Skeletal muscle cell (primary cell): ENCODE measurements around the gene MAS1L.
"Not testable (repeated sequence)": the region's sequence is repeated elsewhere in the genome, so short reads cannot be mapped to it uniquely, and the experiment has no call there.

Source experiments
- DNase-seq: peaks from one replicate; pipeline ENCODE4 v3.0.0-alpha.2; 2010; ENCODE audit warnings: low read depth
- H3K4me3 ChIP-seq: 2 replicates; pipeline ENCODE4 v1.5.1; 2011; ENCODE audit warnings: low read depth, mild to moderate bottlenecking, control low read depth, low read length, moderate library complexity

The MAS1L gene

DNA sequence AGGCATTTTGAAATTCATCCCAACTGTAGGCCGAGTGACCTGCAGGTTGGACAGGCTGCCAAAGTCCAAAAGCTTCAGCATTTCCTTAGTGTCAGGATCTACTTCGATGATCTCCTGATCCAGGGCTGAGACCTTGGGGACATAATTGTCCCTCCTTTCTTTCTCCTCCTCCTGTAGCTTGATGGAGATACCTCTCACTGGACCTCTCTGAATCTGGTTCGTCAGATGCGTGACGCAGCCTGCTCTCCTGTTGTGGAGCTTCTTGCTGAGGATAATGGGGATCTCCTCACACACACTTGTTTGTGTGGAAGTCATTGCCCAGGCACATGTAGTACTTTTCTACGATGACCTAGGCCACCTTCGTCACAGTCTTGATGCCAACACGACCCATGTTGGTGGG, 1.5 kb upstream of the MAS1L start:
- DNase-seq, result no peak
- no peak overlapping the region for H3K4me3 ChIP-seq

DNA sequence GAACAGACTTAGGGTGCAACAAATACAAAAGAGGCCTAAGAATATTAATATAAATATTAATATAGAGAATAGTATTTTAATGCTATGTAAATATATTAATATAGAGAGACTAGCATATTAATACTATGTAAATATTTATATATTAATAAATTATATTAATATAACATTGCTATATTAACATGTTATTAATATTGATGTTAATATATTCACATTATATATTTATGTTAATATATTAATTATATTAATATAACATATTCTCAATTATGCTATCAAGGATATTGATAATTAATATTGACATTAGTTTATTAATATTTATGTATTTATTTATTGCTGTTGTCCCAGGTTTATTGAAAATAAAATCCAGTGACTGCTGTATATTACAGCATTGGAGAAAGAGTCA, 1.1 kb upstream of the MAS1L start:
- no peak overlapping the region for H3K4me3 ChIP-seq
- no peak for DNase-seq

DNA sequence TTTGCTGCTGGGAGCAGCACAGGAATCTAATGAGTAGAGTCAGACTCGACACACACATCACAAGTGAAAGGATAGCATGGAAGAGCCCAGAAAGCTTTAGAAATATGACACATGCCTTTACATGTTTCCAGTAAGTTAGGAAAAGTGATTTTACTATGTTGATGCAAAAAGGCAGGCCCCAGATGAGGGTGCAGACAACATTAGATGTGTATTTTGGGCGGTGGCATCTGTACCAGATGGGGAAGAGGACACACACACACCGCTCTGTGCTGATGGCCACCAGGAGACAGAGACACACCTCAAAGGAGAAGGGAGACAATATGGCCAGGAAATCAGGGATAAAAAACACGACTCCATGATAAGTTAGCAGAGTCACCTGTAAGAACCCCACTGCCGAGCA, 625 bp downstream of the MAS1L start:
- DNase-seq, result no peak
- no peak overlapping the region for H3K4me3 ChIP-seq

DNA sequence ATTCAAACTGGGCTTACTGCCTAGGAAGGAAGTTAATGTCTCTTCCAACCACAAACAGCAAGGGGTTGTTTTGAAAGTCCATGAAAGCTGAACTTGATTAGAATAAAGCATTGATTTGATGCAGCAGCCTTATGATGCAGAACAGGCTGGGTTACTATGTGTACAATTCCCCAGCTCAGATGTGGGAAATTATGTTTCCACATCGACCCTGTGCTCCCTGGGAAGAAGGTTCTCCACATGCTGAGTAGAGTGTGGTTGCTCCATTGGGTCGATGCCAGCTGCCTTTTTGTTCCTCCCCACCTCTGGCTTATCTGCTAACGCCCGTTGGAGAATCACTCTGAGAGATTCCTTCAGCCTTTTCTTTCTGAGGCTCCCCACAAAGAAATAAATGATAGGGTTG, 1.2 kb downstream of the MAS1L start:
- H3K4me3 ChIP-seq, result no peak overlapping the region
- no peak for DNase-seq

DNA sequence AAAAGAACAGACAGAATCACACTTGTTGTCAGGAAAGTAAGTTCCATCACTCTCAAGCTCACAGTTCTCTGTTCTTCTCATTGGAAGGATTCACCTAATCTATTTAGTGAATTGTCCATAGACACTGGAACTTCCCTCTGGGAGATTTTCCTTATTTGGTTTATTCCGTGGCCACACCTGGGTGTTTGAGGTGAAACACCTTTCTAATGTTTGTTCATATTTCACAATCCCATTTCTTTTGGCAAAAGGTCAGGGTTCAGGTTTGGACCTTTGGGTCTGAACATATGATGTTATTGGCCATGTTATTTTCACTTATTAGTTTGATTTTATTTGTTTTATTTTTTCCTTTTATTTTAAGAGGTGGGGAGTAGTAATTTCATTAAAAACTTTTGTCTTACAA, 4.0 kb downstream of the MAS1L start:
- no peak for DNase-seq
- H3K4me3 ChIP-seq, result no peak overlapping the region

DNA sequence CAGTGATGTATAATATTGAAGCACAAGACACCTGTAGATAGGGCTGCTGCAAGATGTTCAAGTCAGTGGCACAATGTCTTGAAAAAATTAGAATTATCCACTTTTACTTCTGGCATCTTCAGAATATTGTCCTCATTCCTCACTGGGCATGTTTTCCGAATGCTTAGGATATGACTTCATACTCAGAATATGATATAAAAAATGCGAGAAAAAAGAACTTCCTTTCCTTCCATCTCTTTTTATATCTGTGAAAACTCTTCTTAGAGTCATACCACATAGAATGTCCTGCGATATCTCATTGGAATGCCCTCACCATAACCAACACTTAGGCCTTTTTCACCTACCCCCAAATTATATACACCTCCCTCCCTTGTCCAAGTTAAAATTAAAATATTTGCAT, 4.6 kb downstream of the MAS1L start:
- DNase-seq, result no peak
- H3K4me3 ChIP-seq, result no peak overlapping the region

DNA sequence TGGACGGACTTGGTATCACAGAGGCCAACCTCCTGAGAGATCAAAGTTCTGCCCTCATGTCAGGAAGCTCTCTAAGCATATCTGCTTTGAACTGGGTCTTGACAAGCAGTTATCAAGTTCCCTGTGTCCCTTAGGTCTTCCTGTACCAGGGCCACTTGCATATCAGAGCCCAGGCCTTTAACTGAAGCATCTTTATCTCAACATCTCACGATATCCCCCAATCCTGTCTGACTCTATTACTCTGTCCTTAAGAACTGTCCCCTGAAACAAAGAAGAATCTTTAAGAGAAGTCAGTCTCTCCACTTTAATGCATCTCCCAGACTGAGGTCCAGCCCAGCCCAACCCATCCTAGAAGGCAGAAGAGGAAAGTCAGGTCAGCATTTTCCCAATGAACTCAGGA, 8.2 kb downstream of the MAS1L start:
- no peak overlapping the region for H3K4me3 ChIP-seq
- DNase-seq, result no peak

DNA sequence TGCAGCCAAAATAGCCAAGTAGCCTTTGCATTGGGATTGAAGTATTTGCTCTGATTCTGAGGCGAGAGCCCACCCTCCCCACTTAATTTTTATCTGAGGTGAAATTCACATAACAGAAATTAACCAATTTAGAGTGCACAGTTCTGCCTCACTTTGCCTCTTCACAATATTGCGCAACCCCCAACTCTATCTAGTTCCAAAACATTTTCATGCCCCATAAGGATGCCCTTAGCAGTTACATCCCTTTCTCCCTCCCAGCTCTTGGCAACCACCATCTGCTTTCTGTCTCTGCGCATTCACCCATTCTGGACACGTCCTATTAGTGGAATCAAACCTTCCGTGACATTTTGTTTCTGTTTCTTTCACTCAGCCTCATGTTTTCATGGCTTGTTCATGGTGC, 9.0 kb downstream of the MAS1L start:
- DNase-seq, result no peak
- H3K4me3 ChIP-seq, result no peak overlapping the region

DNA sequence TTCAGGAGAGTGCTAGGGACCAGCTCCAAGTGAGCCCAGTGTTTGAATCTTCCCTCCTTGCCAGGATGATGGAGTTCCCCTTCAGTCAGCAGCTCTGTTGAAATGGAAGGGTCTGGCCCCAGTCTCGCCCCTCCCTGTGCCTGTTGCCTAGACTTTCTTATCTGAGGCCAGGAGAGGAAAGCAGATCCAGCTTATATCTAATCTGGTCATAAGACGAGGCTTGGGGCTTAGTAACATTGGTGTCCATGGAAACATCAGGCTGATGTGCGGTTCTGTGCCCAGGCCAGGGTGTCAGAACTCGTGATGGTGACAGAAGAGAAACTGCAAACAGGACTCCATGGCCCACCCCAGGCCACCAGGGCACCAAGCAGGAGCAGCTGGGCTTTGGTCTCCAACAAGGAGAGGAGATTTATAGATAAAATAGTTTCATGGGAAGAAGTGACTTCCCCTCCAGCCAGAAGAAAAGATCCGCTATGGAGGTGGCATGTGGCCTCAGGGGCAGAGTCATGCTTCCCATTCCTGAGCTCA, 9.8 kb downstream of the MAS1L start:
- H3K4me3 ChIP-seq, result no peak overlapping the region
- no peak for DNase-seq

DNA sequence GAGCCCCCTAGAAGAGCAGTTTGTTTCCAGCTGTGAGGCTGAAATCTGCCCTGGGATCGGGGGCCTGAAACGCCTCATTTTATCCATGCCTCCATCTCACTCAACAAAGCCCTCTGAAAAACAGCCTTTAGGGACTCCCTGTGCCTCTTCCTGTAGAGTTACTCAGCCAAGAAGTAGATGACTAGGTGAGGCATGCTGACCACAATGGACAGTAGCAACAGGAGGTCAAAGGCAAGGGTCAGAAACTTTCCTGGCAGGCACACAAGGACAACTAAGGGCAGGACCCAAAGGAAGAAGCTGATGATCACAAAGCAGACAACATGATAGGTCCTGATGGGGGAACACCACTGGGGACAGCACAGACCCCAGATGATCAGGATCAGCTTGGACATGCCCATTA, 12.8 kb downstream of the MAS1L start:
- no peak overlapping the region for H3K4me3 ChIP-seq
- DNase-seq, result no peak

DNA sequence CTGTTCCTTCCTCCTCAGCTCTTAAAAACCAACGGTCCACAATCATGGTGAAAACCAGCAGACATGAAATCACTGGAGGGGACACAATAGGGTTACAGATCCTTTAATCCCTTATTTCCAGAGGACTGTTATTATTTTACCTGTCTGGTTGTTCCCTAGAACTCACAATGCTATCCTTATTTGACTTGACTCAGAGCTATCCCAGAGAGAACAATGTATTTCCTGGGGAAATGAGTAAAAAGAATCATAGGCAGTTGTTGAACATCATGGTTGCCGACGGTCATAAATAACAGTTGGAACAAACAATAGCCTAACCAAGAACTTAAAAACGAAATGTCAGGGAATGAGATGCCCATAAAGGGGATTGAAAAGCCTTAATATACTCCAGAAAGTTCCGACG, 21.5 kb downstream of the MAS1L start:
- no peak overlapping the region for H3K4me3 ChIP-seq
- DNase-seq, result no peak

DNA sequence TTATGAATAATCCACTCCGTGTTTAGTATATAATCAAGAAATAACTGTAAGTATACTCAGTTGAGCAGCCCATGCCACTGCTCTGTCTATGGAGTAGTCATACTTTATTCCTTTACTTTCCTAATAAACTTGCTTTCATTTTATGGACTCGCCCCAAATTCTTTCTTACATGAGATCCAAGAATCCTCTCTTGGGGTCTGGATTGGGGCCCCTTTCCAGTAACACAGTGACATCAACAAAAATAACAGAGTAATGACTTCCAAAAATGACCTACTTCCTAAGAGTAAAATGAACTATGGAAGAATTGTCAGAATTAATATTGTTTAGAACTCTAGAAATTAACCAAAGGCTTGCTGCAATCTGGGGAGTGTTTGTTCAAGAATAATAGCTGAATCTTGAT, 22.0 kb downstream of the MAS1L start:
- DNase-seq, result no peak
- no peak overlapping the region for H3K4me3 ChIP-seq

DNA sequence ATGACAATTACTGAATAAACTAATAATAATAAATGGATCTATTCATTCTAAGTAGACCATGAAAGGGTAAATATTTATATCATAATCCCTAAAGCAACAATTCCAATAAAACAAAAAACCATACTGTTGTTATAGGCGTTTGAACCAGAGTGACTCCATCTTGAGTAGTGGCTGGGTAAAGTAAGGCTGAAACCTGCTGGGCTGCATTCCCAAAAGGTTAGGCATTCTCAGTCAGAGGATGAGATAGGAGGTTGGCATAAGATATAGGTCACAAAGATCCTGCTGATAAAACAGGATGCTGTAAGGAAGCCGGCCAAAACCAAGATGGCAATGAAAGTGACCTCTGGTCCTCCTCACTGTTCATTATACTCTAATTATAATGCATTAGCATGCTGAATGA, 22.5 kb downstream of the MAS1L start:
- DNase-seq, result no peak
- H3K4me3 ChIP-seq, result no peak overlapping the region

DNA sequence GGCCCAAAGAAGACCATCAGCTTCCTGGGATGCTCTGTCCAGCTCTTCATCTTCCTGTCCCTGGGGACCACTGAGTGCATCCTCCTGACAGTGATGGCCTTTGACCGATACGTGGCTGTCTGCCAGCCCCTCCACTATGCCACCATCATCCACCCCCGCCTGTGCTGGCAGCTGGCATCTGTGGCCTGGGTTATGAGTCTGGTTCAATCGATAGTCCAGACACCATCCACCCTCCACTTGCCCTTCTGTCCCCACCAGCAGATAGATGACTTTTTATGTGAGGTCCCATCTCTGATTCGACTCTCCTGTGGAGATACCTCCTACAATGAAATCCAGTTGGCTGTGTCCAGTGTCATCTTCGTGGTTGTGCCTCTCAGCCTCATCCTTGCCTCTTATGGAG, 25.7 kb downstream of the MAS1L start:
- no peak for DNase-seq
- H3K4me3 ChIP-seq, result no peak overlapping the region

DNA sequence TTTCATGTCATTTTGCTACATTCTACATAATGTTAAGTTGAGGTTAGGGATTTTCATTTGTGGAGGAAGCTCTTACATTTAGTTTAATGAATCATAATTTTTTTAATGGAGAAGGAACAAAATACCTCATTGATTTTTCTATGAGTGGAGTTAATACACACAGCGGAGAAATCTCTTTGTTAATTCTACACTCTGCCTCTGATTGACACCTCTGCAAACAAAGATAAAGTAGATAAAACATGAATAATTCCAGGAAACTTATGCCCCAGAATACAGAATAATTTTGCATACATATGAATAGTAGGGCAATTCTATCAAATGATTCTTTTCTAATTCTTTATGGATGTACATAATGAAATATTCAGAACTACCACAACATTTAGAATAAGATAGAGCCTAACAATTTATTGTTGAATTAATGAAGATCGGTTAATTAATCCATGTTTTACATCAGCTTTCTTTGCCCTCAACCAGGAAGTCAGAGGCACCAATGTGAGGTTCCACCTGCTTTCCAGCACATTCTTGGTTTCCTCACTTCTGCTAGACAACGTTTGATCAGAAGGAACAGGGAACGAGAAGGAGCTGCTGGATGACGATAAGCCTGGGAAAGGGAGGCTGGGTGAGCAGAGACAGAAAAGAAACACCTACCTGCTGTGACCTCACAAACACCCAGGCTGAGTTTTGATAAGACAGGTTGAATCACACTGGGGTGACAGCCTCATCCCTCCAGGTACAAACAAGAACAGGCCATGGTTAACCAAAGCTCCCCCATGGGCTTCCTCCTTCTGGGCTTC, 26.5 kb downstream of the MAS1L start:
- no peak overlapping the region for H3K4me3 ChIP-seq
- no peak for DNase-seq

DNA sequence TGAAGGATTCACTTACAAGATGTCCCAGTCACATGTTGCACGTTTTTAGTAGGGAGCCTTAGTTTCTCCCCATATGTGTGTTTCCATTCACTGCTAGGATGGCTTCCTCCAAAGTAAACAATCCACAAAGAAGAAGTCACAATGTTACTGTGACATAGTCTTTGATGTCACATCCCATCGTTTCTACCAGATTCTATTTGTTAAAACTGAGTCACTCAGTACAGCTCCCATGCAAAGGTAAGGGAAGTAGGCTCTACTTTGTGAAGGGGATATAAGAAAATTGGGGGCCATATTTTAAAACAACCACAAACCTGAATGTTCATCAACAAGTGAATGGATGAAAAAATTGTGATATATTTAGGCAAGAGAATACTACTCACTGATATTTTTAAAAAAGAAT, 30.8 kb downstream of the MAS1L start, which contains the start of the genes OR11A1 and OR2H1:
OR11A1 (minus strand) TSS at position 101 of the 400 bp plus-strand sequence. CDS start 29,430 bp downstream, outside the sequence.
OR2H1 (plus strand) TSS at position 185 of the 400 bp plus-strand sequence. CDS start 4,615 bp downstream, outside the sequence.
- no peak for DNase-seq
- H3K4me3 ChIP-seq, result no peak within 1 kb of the TSS

DNA sequence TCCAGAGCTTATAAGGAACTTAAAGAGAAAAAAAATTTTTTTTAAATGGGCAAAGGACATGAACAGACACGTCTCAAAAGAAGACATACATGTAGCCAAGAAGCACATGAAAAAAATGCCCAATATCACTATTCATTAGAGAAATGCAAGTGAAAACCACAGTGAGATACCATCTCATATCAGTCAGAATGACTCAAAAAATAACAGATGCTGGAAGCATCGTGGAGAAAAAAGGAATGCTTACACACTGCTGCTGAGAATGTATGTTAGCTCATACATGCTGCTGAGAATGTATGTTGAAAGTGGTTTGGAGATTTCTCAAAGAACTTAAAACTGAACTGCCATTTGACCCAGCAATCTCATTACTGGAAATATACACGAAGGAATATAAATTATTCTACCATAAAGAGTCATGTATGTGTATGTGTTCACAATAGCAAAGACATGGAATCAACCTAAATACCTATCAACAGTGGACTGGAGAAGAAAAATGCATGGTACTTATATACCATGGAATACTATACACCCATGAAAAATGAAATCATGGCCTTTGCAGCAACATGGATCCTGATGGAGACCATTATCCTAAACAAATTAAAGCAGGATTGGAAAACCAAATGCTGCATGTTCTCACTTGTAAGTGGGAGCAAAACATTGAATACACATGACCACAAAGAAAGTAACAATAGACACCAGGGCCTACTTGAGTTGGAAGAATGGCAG, 36.1 kb downstream of the MAS1L start:
- DNase-seq, result no peak
- no peak overlapping the region for H3K4me3 ChIP-seq

DNA sequence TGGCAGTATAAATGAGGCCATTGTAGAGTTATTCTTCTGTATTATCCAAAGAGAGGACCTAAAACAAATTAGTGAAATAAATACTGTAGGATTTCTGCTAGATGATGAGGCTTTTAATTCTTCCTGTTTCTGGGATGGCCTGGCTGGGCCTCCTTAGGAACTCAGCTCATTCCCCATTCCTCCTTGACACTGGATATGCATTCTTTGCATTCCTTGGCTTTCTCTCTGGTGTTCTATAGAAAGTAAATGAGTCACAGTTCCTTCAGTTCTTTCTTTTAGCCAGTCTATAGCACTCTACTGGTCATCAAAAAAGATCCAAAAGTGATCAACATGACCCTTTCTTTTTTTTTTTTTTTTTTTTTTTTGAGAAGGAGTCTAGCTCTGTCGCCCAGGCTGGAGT, 40.1 kb downstream of the MAS1L start:
- H3K4me3 ChIP-seq, result no peak overlapping the region
- no peak for DNase-seq

DNA sequence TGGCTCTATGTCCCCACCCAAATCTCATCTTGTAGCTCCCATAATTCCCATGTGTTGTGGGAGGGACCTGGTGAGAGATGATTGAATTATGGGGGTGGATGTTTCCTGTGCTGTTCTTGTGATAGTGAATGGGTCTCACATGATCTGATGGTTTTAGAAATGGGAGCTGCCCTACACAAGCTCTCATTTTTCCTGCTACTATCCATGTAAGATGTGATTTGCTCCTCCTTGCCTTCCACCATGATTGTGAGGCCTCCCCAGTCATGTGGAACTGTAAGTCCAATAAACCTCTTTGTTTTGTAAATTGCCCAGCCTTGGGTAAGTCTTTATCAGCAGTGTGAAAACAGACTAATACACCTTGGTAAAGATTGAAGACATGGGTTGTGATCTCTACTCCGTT, 43.7 kb downstream of the MAS1L start:
- not testable (repeated sequence) for H3K4me3 ChIP-seq, DNase-seq

DNA sequence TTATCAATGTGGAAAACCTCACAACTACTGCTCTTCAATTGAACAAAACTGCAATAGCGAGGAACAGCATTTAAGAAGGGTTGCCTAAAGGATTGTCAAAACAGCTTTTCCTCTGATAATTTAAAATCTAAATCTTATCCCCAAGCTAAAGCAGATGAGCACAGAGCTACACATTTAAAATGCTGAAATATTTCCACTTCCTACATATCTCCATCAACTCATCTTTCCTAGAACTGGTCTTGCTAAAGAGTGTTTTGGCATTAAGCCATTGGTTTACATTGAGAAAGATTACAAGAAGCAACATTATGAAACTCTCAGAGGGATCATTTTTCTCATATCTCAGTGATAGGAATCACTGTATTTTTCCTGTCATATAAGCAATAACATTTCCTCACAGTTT, 45.0 kb downstream of the MAS1L start:
- no peak for DNase-seq
- no peak overlapping the region for H3K4me3 ChIP-seq

DNA sequence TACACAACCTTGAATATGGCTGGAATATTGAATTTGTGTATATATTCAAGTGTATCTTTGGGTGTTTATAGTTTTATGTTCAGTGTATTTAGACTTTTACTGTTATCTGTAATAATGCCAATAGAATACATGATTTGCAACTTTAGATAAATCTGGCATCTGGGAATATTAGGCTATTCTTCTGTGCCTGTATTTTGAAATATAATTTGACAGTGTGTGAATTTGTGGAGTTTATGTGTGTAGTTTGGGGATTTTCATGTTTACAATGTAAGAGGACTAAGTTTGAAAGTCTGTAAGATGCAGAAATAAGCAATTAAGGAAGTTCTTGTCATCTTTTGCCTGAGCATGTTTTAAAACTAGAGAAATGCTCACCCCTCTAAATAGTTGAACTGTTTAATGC, 48.8 kb downstream of the MAS1L start, which contains the start of gene OR10C1:
OR10C1 (plus strand) TSS at position 301 of the 400 bp plus-strand sequence. CDS start 710 bp downstream, outside the sequence.
- DNase-seq, result no peak
- no peak within 1 kb of the TSS for H3K4me3 ChIP-seq
